Breast epithelium (tissue), 4 donors: ENCODE measurements around the gene PLCH1. TPM values are rescaled to one million over a fixed set of nuclear protein-coding genes. Genes with fewer than 3 reads are reported as not detected.

ENCODE experiments used
- DNase-seq, 2 donors: peaks; one replicate each; pipeline ENCODE4 v3.0.0-alpha.2; 2019; ENCODE audit warnings: low spot score in 2 of 2
- H3K27ac ChIP-seq, 2 donors: fragments of 200-600 bp; sonication (generic) in 1 of 2; one replicate each; pipeline ENCODE4 v1.5.1; 2016 to 2019; ENCODE audit warnings: mild to moderate bottlenecking in 1 of 2
- H3K27me3 ChIP-seq, 2 donors: fragments of 200-600 bp; sonication (generic) in 1 of 2; one replicate each; pipeline versions ENCODE4 v1.5.1 to v1.6.0; 2017 to 2019; ENCODE audit warnings: control low read depth in 1 of 2, mild to moderate bottlenecking in 1 of 2
- H3K36me3 ChIP-seq: fragments of 200-600 bp; one replicate; pipeline ENCODE4 v1.5.1; 2019
- H3K4me1 ChIP-seq, 2 donors: fragments of 200-600 bp; sonication (generic); one replicate each; pipeline ENCODE4 v1.5.1; 2016 to 2019; ENCODE audit warnings: control low read depth in 1 of 2
- H3K4me3 ChIP-seq, 3 donors: fragments of 200-600 bp; sonication (generic); 1 replicate in 2 of 3; 2 replicates in 1 of 3; pipeline ENCODE4 v1.5.1; 2016 to 2019; ENCODE audit warnings: mild to moderate bottlenecking in 3 of 3, moderate library complexity in 2 of 3
- H3K9me3 ChIP-seq, 2 donors: fragments of 200-600 bp; sonication (generic) in 1 of 2; one replicate each; pipeline ENCODE4 v1.5.1; 2016 to 2019; ENCODE audit warnings: control low read depth in 1 of 2
- CTCF ChIP-seq, 3 donors: fragments of 450-650 bp; IDR thresholded peaks; one replicate each; pipeline ENCODE4 v1.5.1; 2016 to 2017; ENCODE audit warnings: antibody characterized with exemption in 3 of 3, mild to moderate bottlenecking in 3 of 3, moderate library complexity in 3 of 3
- POLR2A ChIP-seq: fragments of 450-650 bp; IDR thresholded peaks from one replicate; pipeline ENCODE4 v1.6.1; 2016; ENCODE audit warnings: antibody characterized with exemption, mild to moderate bottlenecking, moderate library complexity
- POLR2AphosphoS5 ChIP-seq, 3 donors: sonication (generic); formaldehyde crosslinking; IDR thresholded peaks; one replicate each; pipeline ENCODE4 v1.6.1; 2017; ENCODE audit warnings: antibody characterized with exemption in 3 of 3
- intact Hi-C: fragments of 100-400 bp; cut with DNase I; formaldehyde crosslinking; loops from one replicate; pipeline ENCODE4 v1.15.1; 2023; ENCODE audit warnings: low total_unique reads
- total RNA-seq, 3 donors: library from RNA; depleted of rRNA; stranded (reverse); fragments of >200 nt; gene quantifications; one replicate each; pipeline ENCODE4 v1.1.0, GENCODE V29; 2016

PLCH1 gene
- total RNA-seq, 3 donors from 2014 or later, result 2.0 to 3.4 TPM; not detected in 1

GRCh38 chr3:155497930-155498647 lies 246.8 kb downstream of the PLCH1 start:
- Histone ChIP-seq H3K4me1 (no peaks in the 10 kb centered on the region), H3K27me3 (no peaks in the 10 kb centered on the region), H3K36me3 (no peaks in the 10 kb centered on the region), H3K27ac (no peak overlapping the region), H3K4me3 (no peak overlapping the region), H3K9me3 (no peaks in the 10 kb centered on the region)
- no peak for TF ChIP-seq POLR2A
- no peak for TF ChIP-seq CTCF (IDR thresholded peaks at IDR 0.05)
- no peak for TF ChIP-seq POLR2AphosphoS5 (IDR thresholded peaks at IDR 0.05)
- DNase-seq, result no peak
- intact Hi-C loops, result no loop called here

GRCh38 chr3:155496206-155496605 lies 248.7 kb downstream of the PLCH1 start:
- no peak for TF ChIP-seq CTCF (IDR thresholded peaks at IDR 0.05)
- no peak for TF ChIP-seq POLR2A
- no peak for TF ChIP-seq POLR2AphosphoS5 (IDR thresholded peaks at IDR 0.05)
- Histone ChIP-seq H3K27me3 (no peaks in the 10 kb centered on the region), H3K9me3 (no peaks in the 10 kb centered on the region), H3K27ac (no peak overlapping the region), H3K4me1 (no peaks in the 10 kb centered on the region), H3K36me3 (no peaks in the 10 kb centered on the region), H3K4me3 (no peak overlapping the region)
- no peak for DNase-seq
- intact Hi-C loops, result no loop called here

- TF ChIP-seq CTCF (IDR thresholded peaks at IDR 0.05) (no peak), POLR2A (no peak), POLR2AphosphoS5 (IDR thresholded peaks at IDR 0.05) (no peak)
- no peaks in the 10 kb centered on the region for H3K27me3 ChIP-seq
Measured at GRCh38 chr3:155495387-155495786, 249.5 kb downstream of the PLCH1 start.

DNA sequence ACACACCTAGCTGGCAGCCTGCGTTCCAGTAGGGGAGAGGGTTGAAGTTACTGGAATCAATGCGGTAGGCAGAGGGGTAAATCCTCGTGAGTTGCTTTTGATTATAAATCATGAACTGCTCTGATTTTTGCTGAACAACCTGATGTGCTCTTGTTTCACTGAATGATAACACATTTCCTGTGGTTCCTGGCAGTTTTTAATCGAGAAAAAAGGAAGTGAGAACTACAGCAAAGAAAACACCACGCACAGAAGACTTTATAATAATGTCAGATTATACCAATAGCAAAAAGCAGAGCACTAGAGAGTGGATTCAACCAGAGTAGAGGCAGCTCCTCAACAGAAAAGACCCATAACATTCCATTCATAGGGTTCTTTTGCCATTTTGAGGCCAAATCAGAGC lies 250.5 kb downstream of the PLCH1 start:
- H3K9me3 ChIP-seq, result no peaks in the 10 kb centered on the region
- no peak for TF ChIP-seq POLR2A
- TF ChIP-seq CTCF (IDR thresholded peaks at IDR 0.05), result no peak
- no peak for TF ChIP-seq POLR2AphosphoS5 (IDR thresholded peaks at IDR 0.05)
- H3K27ac ChIP-seq, result no peak overlapping the region
- H3K4me1 ChIP-seq, result no peaks in the 10 kb centered on the region
- no peak overlapping the region for H3K4me3 ChIP-seq
- intact Hi-C loops, result no loop called here
- H3K36me3 ChIP-seq, result no peaks in the 10 kb centered on the region
- DNase-seq, result no peak
- no peaks in the 10 kb centered on the region for H3K27me3 ChIP-seq

More at GRCh38 chr3:155495387-155495786, 249.5 kb downstream of the PLCH1 start:
- Histone ChIP-seq H3K9me3 (no peaks in the 10 kb centered on the region), H3K36me3 (no peaks in the 10 kb centered on the region), H3K4me1 (no peaks in the 10 kb centered on the region), H3K27ac (no peak overlapping the region), H3K4me3 (no peak overlapping the region)
- intact Hi-C loops, result no loop called here
- DNase-seq, result no peak

GRCh38 chr3:155492841-155493240 lies 252.0 kb downstream of the PLCH1 start:
- no peaks in the 10 kb centered on the region for H3K27me3 ChIP-seq
- H3K4me1 ChIP-seq, result no peaks in the 10 kb centered on the region
- H3K9me3 ChIP-seq, result no peaks in the 10 kb centered on the region
- intact Hi-C loops, result no loop called here
- no peak for DNase-seq
- TF ChIP-seq CTCF (IDR thresholded peaks at IDR 0.05) (no peak), POLR2A (no peak), POLR2AphosphoS5 (IDR thresholded peaks at IDR 0.05) (no peak)
- H3K36me3 ChIP-seq, result no peaks in the 10 kb centered on the region
- no peak overlapping the region for H3K4me3 ChIP-seq
- no peak overlapping the region for H3K27ac ChIP-seq
